Measurements from ENCODE around the gene ABR.

The ABR gene

GRCh38 chr17:1179818-1180742 lies at the start of gene ABR:
TSS of gene ABR (minus strand) at chr17:1179981. CDS start at chr17:1179727, 254 bp downstream.
- no peak for DNase-seq (ENCODE audit: low read depth, low spot score)

DNA sequence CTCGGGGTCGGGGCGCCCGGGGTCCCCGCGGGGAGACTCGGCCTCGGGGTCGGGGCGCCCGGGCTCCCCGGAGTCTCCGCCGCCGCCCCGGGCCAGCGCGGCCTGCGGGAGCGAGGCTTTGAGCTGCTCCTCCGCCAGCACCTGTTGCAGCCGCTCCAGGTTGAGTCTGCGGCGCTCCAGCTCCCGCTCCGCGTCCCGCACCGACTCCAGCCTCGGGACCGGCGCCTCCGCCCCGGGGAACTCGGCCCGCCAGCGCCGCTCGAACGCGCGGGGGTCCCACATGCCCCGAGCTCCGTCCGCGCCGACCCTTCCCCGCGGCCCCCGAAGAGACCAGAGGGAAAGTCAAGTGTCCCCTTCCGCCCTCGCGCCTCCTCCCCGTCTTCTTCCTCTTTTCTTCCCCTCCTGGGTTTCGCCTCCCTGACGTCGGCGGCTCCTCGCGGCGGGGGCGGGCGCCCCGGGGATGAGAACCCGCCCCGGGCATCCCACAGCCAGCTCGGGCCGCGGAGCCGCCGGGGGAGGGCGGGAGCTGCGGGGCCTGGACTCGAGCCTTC lies 49.6 kb upstream of the ABR start:
- no peak for DNase-seq (ENCODE audit: low read depth, low spot score)

DNA sequence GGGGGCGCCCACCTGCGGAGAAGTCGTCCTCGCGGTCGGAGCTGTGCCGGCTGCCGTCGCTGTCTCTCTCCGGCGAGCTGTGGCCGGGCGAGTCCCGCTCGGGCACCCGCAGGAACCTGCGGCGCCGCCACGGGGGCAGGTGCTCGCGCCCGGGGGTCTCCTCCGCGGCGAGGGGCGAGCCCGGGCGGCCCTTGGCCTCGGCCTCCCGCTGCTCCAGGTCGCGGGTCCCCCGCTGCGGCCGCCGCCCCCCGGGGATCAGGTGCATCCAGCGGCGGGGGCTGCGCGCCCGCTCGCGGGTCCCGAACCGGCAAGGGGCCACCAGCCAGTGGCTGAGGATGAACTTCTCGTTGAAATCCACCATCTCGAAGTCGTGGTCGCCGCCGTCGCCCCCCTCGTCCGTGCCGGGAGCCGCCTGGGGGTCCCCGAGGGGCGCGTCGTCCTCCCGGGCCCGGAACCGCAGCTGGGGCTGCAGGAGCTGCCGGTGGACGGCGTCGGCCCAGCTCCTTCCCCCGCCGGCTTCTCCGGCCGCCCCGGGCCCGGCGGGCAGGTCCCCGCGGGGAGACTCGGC lies 49.1 kb upstream of the ABR start:
- DNase-seq (ENCODE audit: low read depth, low spot score): no peak

DNA sequence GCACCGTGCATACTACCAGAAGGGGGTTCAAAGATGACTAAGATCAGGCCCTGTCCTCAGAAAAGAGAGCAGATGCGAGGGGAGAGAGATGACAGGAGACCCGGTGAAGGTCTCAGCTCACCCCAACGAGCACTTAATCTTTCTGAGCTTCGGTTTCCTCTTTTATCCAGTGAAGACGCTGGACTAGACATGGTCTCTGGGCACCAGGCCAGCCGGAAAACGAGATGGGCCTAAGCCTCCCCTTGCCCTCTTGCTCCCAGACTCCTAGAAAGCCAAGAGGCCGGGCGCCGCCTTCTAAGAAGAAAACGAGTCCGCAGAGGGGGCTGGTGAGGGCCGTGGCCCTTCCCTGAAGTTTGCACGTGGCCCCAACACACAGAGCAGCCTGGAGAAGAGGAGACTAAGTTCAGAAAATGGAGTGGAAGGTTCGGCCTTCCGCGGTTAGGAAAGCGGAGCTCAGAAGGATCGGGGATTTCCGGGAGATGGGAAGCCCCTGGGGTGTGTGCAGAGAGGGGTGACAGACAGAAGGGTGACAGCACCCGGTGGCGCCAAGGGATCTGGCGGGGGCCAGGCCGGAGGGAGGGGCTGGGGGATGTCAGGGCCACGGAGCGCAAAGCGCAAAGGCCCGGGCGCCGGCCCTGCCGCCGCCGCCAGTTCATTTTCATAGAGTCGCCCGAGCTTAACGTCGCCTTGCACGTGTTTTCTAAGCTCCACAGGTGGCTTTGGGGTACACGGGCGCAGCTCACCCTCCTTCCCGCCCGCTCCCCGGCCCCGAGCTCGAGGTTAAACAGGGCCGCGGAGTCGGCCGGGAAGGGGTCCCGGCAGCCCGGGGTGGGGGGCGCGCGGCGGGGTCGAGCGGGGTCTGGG lies 48.4 kb upstream of the ABR start:
- no peak for DNase-seq (ENCODE audit: low read depth, low spot score)

- no peak for DNase-seq (ENCODE audit: low read depth, low spot score)
Measured at GRCh38 chr17:1227365-1227764, 47.6 kb upstream of the ABR start.

DNA sequence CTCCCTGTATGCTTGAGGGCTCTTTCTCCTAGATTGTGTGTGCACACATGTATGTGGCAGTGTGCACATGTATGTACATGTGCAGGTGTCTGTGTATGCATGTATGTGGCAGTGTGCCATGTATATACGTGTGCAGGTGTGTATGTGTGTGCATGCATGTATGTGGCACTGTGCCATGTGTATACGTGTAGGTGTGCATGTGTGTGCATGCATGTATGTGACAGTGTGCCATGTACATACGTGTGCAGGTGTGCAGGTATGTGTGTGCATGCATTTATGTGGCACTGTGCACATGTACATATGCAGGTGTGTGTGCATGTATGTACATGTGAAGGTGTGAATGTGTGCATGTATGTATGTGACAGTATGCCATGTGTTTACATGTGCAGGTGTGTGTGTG lies 46.5 kb upstream of the ABR start:
- DNase-seq (ENCODE audit: low read depth, low spot score): no peak

DNA sequence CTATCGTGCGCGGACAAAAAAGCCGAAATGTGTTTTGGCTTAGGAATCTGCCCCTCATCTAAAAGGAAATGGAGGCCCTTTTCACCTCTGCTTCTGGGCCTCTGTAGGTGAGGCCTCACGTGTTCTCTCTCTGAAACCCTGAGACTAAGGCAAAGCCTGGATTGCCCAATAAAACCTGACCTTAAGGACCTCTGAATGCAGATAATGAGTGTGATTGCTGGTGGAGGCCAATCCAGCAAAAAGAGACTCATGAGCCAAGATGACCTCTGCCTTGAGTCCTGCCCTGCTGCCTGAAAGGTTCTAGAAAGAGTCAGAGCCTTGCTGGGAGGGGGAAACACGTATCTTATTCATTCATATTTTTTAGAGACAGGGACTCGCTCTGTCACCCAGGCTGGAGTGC lies 44.5 kb upstream of the ABR start:
- DNase-seq (ENCODE audit: low read depth, low spot score): no peak

DNA sequence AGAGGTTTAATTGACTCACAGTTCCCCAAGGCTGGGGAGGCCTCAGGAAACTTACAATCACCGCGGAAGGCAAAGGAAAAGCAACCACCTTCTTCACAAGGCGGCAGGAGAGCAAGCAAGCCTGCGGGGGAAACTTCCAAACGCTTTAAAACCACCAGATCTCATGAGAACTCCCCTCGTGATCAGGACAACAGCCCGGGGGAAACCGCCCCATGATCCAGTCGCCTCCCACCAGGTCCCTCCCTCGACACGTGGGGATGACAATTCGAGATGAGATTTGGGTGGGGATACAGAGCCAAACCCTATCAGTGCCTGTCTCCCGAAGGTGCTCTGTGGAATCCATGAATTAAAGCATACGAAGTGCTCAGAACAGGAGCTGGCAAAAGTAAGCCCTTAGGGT lies 43.9 kb upstream of the ABR start:
- DNase-seq (ENCODE audit: low read depth, low spot score): no peak

DNA sequence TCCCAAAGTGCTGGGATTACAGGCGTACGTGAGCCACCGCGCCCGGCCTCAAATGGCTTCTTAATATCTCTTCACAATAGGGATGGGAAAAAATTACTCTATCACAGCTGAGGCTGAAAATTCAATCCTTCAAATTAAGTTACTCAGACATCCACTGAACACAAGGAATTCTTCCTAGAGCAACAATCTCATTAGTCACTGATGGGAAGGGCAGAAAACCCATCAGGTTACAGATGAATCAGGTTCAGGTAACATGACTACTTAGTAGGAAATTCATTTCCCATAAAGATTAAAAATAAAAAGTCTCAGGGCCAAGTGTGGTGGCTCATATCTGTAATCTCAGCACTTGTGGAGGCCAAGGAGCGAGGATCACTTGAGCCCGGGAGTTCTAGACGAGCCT lies 42.5 kb upstream of the ABR start:
- DNase-seq (ENCODE audit: low read depth, low spot score): no peak

DNA sequence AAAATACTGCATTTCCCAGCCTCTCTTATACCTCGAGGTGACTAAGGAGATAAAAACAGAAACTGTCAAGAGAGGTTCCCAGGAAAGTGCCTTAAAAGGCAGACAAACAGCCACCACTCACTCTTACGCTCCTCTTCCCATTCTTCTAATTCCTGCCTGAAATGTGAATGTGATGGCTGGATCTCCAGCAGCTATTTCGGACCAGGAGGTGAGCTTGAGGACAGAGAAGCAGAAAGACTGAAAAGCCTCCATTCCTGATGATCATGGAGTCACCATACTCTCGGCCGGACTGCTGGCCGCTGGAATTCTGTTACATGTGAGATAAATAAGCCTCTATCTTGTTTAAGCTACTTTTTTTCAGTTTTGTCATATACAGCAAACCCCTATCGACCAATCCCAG lies 41.4 kb upstream of the ABR start:
- no peak for DNase-seq (ENCODE audit: low read depth, low spot score)

GRCh38 chr17:1220346-1220745 lies 40.6 kb upstream of the ABR start:
- DNase-seq (ENCODE audit: low read depth, low spot score): no peak

GRCh38 chr17:1217089-1217385 lies 37.3 kb upstream of the ABR start:
- DNase-seq (ENCODE audit: low read depth, low spot score): no peak

DNA sequence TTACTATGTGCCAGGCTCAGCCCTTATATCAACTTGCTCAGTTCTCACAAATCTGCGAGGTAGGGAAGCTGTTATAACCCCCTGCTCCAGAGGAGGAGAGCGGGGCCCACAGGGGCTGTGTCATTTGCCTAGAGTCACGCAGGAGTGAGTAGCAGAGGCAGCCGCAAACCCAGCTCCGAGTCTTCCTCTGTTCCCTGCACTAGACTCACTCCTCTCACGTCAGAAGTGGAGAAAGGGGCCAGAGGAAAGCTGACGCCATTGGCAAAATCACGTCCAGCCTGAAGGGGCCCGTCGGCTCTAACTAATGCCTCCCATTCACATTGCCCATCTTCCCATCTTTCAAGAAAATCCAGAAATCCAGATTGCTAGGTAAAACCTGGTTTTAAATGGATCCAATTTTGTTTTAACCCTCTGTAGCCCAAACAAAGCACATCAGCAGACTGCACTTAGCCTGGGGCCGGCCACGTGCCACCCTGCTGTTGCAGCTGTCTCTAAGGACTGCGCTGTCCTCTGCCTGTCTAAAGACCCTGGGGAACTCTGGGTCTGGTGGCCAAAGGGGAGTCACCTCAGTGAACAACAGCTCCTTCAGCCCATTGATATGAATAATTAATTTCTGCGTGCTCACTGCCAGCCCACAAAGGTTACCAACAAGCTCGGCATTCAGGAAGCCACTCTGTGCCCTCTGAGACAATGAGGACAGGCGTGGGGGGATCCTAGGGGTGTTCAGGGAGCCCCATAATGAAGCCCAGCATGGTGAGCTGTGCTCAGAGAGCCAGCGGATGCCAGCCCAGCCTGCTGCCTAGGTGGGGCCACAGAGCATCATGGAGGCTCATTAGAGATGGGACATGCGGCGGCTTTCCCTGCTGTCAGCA lies 36.7 kb upstream of the ABR start:
- DNase-seq (ENCODE audit: low read depth, low spot score): no peak

- no peak for DNase-seq (ENCODE audit: low read depth, low spot score)
Measured at GRCh38 chr17:1212946-1213345, 33.2 kb upstream of the ABR start.

GRCh38 chr17:1211287-1211686 lies 31.5 kb upstream of the ABR start:
- DNase-seq (ENCODE audit: low read depth, low spot score): no peak

DNA sequence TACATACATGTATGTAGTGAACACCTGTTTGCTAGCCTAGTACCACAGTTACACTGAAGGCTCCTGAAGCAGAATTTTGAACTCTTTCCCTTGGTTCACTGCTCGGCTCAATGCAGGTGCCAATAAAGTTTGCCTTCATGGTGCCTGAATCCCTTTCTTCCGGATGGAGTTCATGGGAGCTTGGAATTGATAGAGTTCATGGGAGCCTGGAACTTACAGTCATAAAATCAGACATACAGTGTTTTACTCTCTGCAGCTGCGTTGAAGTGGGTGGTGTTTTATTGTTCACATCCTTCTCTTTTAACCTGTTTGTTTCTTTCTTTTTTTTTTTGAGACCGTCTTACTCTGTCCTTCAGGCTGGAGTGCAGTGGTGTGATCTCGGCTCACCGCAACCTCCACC lies 29.2 kb upstream of the ABR start:
- no peak for DNase-seq (ENCODE audit: low read depth, low spot score)

- no peak for DNase-seq (ENCODE audit: low read depth, low spot score)
Measured at GRCh38 chr17:1206026-1206777, 26.4 kb upstream of the ABR start.

DNA sequence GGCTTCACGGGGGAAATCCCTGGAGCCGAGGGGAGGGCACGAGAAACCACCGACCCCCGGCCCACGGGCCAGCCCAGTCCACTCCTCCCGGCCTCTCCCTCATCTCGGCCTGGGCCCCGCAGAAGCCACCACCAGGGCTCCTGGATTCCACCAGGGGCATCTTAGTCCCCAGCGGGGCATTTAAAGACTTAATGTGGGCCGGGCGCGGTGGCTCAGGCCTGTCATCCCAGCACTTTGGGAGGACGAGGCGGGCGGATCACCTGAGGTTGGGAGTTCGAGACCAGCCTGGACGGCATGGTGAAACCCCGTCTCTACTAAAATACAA lies 24.1 kb upstream of the ABR start:
- no peak for DNase-seq (ENCODE audit: low read depth, low spot score)

- no peak for DNase-seq (ENCODE audit: low read depth, low spot score)
Measured at GRCh38 chr17:1203111-1203966, 23.6 kb upstream of the ABR start.

- no peak for DNase-seq (ENCODE audit: low read depth, low spot score)
Measured at GRCh38 chr17:1202291-1202690, 22.5 kb upstream of the ABR start.
